ENCODE measurements around the gene KCNJ11.

KCNJ11 gene

DNA sequence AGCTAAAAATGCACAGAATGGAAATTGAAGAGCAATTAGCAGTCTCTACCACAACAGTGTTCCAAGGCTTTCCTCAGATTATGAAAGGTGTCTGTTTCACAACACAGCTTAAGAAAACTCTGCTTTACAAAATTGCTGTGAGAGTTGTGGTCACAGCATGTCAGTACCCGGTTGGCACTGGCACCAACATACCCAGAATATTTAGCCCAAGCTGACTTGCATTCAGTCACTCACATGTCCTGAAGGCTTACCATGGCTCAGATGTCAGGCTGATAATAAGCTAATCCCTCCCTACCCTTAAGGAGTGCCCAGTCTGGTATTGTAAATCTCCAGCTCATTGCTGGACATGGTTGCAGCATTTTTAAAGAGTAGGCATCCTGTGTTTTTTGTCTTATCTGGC lies 22.0 kb downstream of the KCNJ11 start:
- TF ChIP-seq SIN3A (IDR thresholded peaks at IDR 0.05; ENCODE audit: borderline replicate concordance, insufficient read depth, low read length) = no peak
- TF ChIP-seq, protein P1, sequence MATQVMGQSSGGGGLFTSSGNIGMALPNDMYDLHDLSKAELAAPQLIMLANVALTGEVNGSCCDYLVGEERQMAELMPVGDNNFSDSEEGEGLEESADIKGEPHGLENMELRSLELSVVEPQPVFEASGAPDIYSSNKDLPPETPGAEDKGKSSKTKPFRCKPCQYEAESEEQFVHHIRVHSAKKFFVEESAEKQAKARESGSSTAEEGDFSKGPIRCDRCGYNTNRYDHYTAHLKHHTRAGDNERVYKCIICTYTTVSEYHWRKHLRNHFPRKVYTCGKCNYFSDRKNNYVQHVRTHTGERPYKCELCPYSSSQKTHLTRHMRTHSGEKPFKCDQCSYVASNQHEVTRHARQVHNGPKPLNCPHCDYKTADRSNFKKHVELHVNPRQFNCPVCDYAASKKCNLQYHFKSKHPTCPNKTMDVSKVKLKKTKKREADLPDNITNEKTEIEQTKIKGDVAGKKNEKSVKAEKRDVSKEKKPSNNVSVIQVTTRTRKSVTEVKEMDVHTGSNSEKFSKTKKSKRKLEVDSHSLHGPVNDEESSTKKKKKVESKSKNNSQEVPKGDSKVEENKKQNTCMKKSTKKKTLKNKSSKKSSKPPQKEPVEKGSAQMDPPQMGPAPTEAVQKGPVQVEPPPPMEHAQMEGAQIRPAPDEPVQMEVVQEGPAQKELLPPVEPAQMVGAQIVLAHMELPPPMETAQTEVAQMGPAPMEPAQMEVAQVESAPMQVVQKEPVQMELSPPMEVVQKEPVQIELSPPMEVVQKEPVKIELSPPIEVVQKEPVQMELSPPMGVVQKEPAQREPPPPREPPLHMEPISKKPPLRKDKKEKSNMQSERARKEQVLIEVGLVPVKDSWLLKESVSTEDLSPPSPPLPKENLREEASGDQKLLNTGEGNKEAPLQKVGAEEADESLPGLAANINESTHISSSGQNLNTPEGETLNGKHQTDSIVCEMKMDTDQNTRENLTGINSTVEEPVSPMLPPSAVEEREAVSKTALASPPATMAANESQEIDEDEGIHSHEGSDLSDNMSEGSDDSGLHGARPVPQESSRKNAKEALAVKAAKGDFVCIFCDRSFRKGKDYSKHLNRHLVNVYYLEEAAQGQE (IDR thresholded peaks at IDR 0.05; ENCODE audit: insufficient read depth in 1 of 2, low read depth in 2 of 2, low read length in 2 of 2) = no peak
- TF ChIP-seq POLR2AphosphoS5 (IDR thresholded peaks at IDR 0.05; ENCODE audit: low read depth, low read length) = no peak
- TF ChIP-seq TAF1 (IDR thresholded peaks at IDR 0.05; ENCODE audit: borderline replicate concordance, insufficient read depth, low read length) = no peak
- no peak for TF ChIP-seq FOXP2 (optimal IDR thresholded peaks at IDR 0.05; ENCODE audit: borderline replicate concordance, extremely low read depth, extremely low read length, insufficient read depth)

DNA sequence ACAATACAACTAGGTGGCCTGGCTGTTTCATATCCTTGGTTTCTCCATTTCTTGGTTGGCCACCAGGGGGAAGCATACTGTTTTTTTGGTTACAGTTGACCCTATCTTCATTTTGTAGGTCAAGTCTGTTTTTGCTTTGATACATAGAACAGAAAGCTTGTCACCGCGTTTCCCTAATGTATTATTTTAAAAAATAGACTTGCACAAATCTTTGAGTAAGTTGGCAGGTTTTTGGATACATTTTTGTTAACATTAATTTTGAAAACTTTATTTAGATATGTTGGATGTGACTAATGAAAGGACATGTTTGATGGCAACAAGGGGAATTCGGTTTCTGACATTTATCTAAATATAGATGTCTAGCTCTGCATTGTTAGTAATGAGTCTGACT lies 33.9 kb downstream of the KCNJ11 start:
- TF ChIP-seq SIN3A (IDR thresholded peaks at IDR 0.05; ENCODE audit: borderline replicate concordance, insufficient read depth, low read length) (no peak), POLR2AphosphoS5 (IDR thresholded peaks at IDR 0.05; ENCODE audit: low read depth, low read length) (no peak), TAF1 (IDR thresholded peaks at IDR 0.05; ENCODE audit: borderline replicate concordance, insufficient read depth, low read length) (no peak), FOXP2 (optimal IDR thresholded peaks at IDR 0.05; ENCODE audit: borderline replicate concordance, extremely low read depth, extremely low read length, insufficient read depth) (no peak)
- TF ChIP-seq, protein P1 (IDR thresholded peaks at IDR 0.05; ENCODE audit: insufficient read depth in 1 of 2, low read depth in 2 of 2, low read length in 2 of 2) = no peak

DNA sequence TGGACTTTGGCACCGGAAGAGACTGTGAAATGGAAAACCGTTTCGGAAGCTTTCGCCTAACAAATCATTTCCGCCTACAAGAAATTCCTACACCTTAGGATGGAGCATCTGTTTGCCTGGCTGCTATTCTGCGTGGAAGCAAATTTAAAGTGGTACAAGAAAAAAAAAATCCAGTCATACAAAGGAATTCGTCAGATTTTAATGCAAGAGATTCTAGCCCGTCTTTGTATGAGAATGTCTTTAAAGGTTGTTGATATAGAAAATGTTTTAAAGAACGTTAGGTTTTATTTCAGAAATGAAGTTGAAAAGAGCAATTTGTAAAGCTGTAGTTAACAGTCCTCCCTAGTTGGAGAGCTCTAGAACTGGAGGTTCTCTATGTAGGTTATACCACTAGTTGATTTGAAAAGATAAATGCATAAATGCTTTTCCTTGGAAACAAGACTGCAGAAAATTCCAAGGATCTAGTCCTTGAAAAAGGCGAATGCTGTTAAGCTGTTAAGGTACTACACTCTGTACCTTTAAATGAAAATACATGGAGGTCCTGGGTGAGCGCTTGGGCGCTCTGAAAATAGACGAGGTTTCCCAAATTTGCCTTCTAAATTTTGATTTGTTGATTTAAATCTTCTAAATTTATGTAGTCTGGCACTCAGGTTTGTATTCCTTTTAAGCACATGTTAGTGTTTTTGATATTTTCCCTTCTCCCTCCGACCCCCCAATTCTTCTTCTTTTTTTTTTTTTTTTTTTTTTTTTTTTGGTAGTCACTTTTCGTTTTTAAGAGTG lies 34.4 kb downstream of the KCNJ11 start:
- no peak for TF ChIP-seq TAF1 (IDR thresholded peaks at IDR 0.05; ENCODE audit: borderline replicate concordance, insufficient read depth, low read length)
- no peak for TF ChIP-seq FOXP2 (optimal IDR thresholded peaks at IDR 0.05; ENCODE audit: borderline replicate concordance, extremely low read depth, extremely low read length, insufficient read depth)
- no peak for TF ChIP-seq SIN3A (IDR thresholded peaks at IDR 0.05; ENCODE audit: borderline replicate concordance, insufficient read depth, low read length)
- TF ChIP-seq, protein P1 (IDR thresholded peaks at IDR 0.05; ENCODE audit: insufficient read depth in 1 of 2, low read depth in 2 of 2, low read length in 2 of 2) = no peak
- TF ChIP-seq POLR2AphosphoS5 (IDR thresholded peaks at IDR 0.05; ENCODE audit: low read depth, low read length) = no peak

DNA sequence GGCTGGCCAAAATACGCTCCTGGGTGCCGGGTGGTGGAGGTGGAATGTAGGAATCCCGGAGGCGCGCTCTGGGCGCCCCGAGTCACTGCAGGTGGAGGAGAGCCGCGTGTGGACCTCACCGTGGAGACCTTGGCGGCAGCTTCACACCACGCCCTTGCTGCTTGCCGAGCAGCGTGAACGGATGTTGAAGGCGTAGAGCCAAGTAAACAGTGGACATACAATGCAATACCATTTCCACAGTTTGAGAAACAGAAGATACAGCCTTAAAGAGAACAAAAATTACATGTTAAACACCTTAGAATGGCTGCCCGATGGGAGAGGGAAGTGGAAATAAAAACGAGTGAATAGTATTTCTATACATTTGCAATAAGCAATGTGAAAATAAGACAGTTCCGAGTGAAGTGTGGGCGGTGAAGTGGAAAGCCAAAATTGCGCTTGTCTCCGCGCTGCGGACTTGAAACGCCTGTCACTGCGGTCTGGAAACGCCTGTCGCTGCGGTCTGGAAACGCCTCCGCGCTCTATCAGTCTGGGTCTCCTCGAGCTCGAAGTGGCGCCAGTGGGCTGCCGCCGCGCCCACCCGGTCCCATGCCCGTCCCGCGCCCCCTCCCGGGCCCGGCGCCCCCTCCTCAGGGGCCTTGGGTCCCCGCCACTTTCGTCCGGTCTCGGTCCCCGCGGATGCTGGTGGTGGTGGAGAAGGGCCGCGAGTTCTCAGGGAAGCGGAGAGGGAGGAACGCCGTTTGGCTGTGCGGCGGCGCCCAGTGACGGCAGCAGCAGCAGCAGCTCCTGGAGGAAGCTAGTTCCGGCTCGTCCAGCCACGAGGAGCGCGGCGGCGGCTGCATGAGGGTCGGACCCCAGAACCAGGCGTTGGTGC lies 35.3 kb downstream of the KCNJ11 start:
- TF ChIP-seq TAF1 (IDR thresholded peaks at IDR 0.05; ENCODE audit: borderline replicate concordance, insufficient read depth, low read length) (peak; percentile 24; the same call in 1 of the 2 replicates), SIN3A (IDR thresholded peaks at IDR 0.05; ENCODE audit: borderline replicate concordance, insufficient read depth, low read length) (0 out of 2 replicates have a peak, but pooled peaks have one; percentile 17), POLR2AphosphoS5 (IDR thresholded peaks at IDR 0.05; ENCODE audit: low read depth, low read length) (no peak), FOXP2 (optimal IDR thresholded peaks at IDR 0.05; ENCODE audit: borderline replicate concordance, extremely low read depth, extremely low read length, insufficient read depth) (peak; percentile 76)
- TF ChIP-seq, protein P1 (IDR thresholded peaks at IDR 0.05; ENCODE audit: insufficient read depth in 1 of 2, low read depth in 2 of 2, low read length in 2 of 2) = no peak

All from PFSK-1 (cell line).